Activated T-cell treated with anti-CD3 and anti-CD28 coated beads, Interleukin-2, amount 50 U/mL, for 24 hours (primary cell): Measurements from ENCODE around the gene PHTF1.
A peak's percentile ranks its signal among the peaks of the same experiment; 100 is the strongest.

Source experiments
- DNase-seq: peaks from one replicate; pipeline ENCODE4 v3.0.0-alpha.2; 2020
- H3K27ac Mint-ChIP-seq: 2 replicates; pipeline ENCODE4 v1.8.0; 2020; ENCODE audit warnings: mild to moderate bottlenecking, mixed read lengths
- H3K27me3 Mint-ChIP-seq: 2 replicates; pipeline ENCODE4 v1.8.0; 2020; ENCODE audit warnings: mixed read lengths
- H3K36me3 Mint-ChIP-seq: 2 replicates; pipeline ENCODE4 v1.8.0; 2020; ENCODE audit warnings: low read depth, mixed read lengths
- H3K4me1 Mint-ChIP-seq: 2 replicates; pipeline ENCODE4 v1.8.0; 2020; ENCODE audit warnings: low read depth, mixed read lengths
- H3K4me3 Mint-ChIP-seq: 2 replicates; pipeline ENCODE4 v1.8.0; 2020; ENCODE audit warnings: mild to moderate bottlenecking, moderate library complexity, mixed read lengths
- H3K9me3 Mint-ChIP-seq: 2 replicates; pipeline ENCODE4 v1.8.0; 2020; ENCODE audit warnings: mixed read lengths

PHTF1 gene

DNA sequence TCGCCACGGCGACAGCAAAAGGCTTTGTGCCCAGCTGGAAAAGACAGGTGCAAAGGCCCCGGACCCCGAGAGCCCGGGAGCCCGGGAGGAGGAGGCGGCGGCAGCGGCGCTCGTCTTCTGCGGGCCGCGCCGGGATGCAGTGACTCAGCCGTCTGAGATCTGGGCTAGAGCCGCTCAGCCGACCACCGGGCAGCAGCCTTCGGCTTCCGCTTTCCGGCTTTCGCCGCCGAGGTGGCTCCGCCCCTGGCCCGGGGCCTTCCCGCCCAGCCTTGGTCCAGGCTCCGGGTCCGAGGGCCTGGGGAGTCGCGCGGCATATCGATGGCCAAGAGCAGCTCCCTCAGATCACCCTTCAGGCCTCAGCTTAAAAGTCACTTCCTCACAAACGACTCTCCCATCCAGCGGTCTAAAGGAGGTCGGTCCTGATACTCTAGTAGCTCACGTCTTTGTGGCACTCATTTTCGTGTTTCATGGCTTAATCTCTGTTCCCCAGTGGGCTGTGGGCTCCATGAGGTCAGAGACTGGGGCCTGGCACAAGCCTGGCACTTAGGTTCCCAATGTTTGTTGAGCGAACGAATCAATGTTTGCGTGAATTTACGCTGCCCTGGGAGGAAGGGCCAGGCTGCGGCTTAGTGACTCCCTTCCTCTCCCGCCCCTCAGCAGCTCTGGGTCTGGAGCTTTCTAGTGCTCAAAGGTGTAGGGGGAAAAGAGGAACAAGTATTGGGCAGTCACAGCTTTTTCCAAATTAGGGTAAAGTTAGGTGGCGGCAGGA, at the start of gene PHTF1:
PHTF1 (minus strand) TSS at position 154 of the 769 bp plus-strand sequence. CDS start 783 bp downstream, outside the sequence.
- Mint-ChIP-seq H3K4me1 (peaks cover 33% of the 10 kb centered on the region), H3K4me3 (peak within 1 kb of the TSS; percentile 89), H3K36me3 (peaks cover 48% of the 10 kb centered on the region), H3K27me3 (no peaks in the 10 kb centered on the region), H3K9me3 (no peaks in the 10 kb centered on the region), H3K27ac (peak within 1 kb of the TSS; percentile 98)
- DNase-seq: peak; percentile 77

DNA sequence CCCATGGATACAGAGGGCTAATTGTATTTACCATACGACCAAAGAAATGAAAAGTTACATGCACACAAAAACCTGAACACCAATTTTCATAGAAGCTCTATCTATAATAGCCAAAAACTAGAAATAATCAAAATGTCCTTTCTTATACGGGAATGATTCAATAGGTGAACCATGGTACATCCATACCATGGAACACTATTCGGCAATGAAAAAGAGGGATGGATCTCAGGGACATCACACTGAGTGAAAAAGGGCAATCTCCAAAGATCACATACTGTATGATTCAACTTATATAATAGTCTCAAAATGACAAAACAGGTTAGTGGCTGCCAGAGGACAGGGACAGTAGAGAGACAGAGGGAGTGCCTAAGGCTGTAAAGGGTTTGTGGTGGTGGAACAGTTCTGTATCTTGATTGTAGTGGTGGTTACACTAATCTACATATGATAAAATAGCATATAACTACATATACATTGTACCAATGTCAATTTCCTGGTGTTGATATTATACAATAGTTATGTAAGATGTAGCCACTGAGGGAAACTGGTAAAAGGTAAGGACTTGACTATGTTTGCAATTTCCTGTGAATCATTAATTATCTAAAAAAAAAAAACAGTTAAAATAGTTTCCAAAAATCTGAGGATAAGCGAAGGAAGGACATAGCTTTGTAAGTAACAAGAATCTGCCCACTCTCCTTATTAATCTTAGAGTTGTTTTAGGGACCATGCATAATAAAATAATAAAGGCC, 49.3 kb upstream of the PHTF1 start:
- Mint-ChIP-seq H3K27ac (no peak overlapping the region), H3K4me3 (peak overlapping the region; percentile 32), H3K27me3 (no peaks in the 10 kb centered on the region), H3K36me3 (peaks cover 50% of the 10 kb centered on the region), H3K4me1 (peaks cover 69% of the 10 kb centered on the region), H3K9me3 (no peaks in the 10 kb centered on the region)
- DNase-seq: no peak

DNA sequence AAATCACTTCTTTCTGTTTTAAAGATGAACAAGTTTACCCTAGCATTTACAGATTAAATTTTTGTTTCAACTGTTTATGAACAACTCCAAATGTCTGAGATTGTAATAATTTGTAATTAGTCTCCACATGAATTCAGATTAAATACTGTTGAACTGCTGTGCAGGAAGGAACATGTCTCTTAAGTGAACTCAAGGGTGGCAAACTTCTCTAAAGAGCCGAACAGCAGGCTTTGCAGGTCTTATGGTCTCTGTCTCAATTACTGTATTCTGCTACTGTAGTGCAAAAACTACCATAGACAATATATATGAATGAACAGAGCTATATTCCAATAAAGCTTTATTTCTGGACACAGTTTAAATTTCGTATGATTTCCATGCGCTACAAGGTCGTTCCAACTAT, 46.4 kb upstream of the PHTF1 start:
- Mint-ChIP-seq H3K27ac (peak overlapping the region; percentile 44), H3K4me3 (no peak overlapping the region), H3K9me3 (no peaks in the 10 kb centered on the region), H3K27me3 (no peaks in the 10 kb centered on the region), H3K36me3 (peaks cover 26% of the 10 kb centered on the region), H3K4me1 (peaks cover 84% of the 10 kb centered on the region)
- no peak for DNase-seq

DNA sequence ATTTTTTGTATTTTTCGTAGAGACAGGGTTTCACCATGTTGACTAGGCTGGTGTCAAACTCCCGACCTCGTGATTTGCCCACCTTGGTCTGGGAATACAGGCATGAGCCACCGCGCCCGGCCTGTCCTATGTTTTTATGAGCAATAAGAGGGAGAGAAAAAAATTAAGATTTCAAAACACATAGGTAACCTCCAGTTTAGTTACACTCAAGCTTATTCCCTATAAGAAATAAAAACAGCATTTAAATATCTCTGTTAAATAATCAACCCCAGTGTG, 45.9 kb upstream of the PHTF1 start:
- Mint-ChIP-seq H3K36me3 (peaks cover 26% of the 10 kb centered on the region), H3K9me3 (no peaks in the 10 kb centered on the region), H3K4me3 (no peak overlapping the region)

DNA sequence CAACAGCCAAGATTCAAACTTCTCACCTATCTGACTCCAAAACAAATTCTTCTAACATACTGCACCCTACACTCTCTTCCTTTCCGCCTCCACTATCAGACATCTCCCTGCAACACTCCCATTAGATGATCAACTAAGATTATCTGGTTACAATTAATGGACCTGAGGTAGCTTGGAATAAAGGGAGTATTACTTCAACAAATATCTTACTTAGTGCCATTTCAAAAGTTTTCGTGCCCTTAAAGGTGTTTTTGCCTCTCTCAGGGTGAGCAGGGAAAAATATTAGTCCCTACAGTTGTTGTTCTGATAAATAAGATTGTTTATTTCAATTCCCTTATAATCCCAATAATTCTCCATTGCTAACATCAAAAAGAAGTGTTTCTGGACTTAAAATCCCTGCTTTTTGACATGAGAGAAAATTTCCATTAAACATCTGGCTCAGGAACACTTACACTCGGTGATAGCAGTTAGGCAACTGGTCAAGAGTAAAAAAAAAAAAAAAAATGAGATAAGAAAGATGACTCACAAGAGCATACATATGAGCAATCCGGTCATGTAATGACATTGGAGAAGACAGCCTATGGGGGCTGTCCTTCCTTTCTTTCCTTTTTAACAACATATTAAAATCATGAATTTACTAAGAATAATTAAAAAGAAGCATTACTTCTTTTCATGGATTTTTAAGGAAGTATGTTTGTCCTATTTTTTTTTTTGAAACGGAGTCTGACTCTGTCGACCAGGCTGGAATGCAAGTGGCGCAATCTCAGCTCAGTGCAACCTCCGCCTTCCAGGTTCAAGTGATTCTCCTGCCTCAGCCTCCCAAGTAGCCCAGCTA, 45.4 kb upstream of the PHTF1 start:
- H3K9me3 Mint-ChIP-seq: no peaks in the 10 kb centered on the region
- H3K4me1 Mint-ChIP-seq: peaks cover 83% of the 10 kb centered on the region
- no peak for DNase-seq
- no peaks in the 10 kb centered on the region for H3K27me3 Mint-ChIP-seq
- peak overlapping the region; percentile 61 for H3K27ac Mint-ChIP-seq
- peaks cover 26% of the 10 kb centered on the region for H3K36me3 Mint-ChIP-seq
- H3K4me3 Mint-ChIP-seq: no peak overlapping the region

More for the DNA sequence above, 45.9 kb upstream of the PHTF1 start:
- Mint-ChIP-seq H3K27me3 (no peaks in the 10 kb centered on the region), H3K4me1 (peaks cover 85% of the 10 kb centered on the region), H3K27ac (peak overlapping the region; percentile 61)
- no peak for DNase-seq

DNA sequence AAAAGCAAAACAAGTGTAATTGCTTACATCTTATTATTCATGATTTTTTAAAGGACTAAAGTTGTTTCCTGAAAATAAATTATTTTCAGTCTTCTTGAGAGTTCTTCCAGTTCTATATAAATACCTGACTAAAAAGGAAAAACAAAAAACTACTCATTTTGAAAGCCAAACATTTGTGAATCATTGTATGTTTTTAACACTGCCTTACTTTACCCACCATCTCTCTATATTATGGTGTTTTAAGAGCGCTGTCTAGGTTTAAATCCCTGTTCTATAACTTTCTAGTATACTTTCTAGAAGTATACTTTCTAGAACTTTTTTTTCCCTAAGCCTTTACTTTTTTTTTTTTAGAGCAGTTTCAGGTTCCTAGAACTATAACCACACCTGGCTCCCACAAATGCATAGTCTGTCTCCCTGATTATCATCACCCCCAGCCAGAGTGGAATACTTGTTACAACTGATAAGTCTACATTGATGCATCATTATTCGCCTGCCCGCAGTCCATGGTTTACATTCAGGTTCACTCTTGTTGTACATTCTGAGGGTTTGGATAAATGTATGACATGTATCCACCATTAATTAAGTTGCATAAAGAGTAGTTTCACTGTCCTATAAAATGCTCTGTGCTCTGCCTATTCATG, 43.2 kb upstream of the PHTF1 start:
- no peak for DNase-seq
- Mint-ChIP-seq H3K27me3 (no peaks in the 10 kb centered on the region), H3K4me3 (peak overlapping the region; percentile 29), H3K9me3 (no peaks in the 10 kb centered on the region), H3K27ac (peak overlapping the region; percentile 70), H3K4me1 (peaks cover 83% of the 10 kb centered on the region), H3K36me3 (peaks cover 27% of the 10 kb centered on the region)

DNA sequence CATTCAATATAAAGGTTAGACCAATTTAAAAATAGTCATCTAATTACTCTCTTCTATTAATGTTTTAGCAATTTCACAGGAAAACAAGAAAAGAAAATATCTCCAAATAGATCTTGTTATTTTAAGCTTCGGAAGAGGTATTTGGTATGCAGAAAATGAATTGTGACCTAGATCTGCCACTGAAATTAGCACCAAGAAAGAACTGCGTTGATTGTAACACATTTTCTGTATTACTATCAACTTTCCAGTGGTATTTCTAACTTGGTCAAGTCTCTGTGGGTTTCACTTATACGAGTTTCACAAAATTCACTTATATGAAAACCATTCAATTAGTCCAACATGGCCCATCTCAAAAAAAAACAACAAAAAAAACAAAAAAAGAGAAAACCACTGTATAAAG, 41.2 kb upstream of the PHTF1 start:
- H3K4me1 Mint-ChIP-seq: peaks cover 82% of the 10 kb centered on the region
- H3K36me3 Mint-ChIP-seq: peaks cover 28% of the 10 kb centered on the region
- H3K27ac Mint-ChIP-seq: peak overlapping the region; percentile 57
- no peaks in the 10 kb centered on the region for H3K27me3 Mint-ChIP-seq
- H3K9me3 Mint-ChIP-seq: no peaks in the 10 kb centered on the region
- no peak for DNase-seq
- H3K4me3 Mint-ChIP-seq: no peak overlapping the region

DNA sequence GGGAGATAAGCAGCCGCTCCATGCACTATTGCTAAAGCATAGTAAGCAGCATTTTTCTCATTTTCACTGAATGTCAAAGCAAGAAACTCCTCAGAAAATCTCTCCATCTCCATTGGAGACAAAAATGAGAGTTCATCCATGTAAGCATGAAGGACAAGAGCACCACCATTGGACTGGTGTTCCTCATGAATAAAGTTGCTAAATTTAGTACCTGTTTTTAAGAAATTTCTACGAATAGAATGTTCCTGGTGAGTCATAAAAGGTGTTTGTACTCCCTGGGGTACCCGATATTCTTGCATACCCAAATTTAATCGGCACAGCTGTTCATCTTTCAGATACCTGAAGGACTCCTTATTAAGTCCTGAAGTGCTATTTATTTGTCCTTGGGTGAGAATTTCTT, 38.2 kb upstream of the PHTF1 start:
- DNase-seq: no peak
- H3K27ac Mint-ChIP-seq: no peak overlapping the region
- H3K9me3 Mint-ChIP-seq: no peaks in the 10 kb centered on the region
- no peak overlapping the region for H3K4me3 Mint-ChIP-seq
- peaks cover 78% of the 10 kb centered on the region for H3K4me1 Mint-ChIP-seq
- H3K27me3 Mint-ChIP-seq: no peaks in the 10 kb centered on the region
- peaks cover 45% of the 10 kb centered on the region for H3K36me3 Mint-ChIP-seq

DNA sequence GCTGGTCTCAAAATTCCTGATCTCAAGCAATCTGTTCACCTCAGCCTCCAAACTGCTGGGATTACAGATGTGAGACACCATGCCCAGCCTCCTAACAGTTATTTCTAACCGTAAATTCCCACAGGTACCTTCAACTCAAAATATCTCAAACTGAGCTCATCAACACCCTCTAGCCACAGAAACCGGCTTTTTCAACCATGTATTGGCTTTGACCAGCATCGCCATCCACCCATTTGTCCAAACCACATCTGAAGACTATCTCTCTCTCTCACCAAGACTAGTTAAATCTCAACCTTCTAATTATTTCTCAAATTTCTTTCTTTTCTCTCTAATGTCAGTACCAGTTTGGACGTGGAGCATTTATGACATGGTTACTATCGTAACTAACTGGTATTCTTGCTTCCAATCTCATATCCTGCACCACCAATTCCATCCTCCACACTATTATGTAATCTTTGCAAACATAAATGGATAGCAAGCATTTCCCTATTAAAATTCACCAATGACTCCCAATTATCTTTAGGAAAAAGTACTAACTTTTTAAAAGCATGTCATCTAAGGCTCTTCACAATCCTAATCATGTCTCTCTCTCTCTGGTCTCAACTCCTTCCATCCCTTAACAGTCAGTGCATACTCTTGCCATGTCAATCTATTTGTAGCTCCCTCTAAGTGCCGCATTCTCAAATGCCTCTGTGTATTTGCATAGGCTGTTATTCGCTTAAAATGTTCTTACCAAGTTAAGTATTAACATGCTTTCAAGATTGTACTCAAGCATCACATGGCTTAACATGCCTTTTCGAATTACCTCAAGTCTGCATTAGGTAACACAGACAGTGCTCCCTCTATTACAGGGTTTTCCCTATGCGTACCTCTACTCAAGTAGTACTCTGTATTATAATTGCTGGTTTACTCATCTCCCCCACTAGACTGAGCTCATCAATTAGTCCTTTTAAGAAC, 34.9 kb upstream of the PHTF1 start:
- H3K27ac Mint-ChIP-seq: peak overlapping the region; percentile 26
- no peaks in the 10 kb centered on the region for H3K27me3 Mint-ChIP-seq
- H3K9me3 Mint-ChIP-seq: no peaks in the 10 kb centered on the region
- H3K4me3 Mint-ChIP-seq: no peak overlapping the region
- no peak for DNase-seq
- H3K36me3 Mint-ChIP-seq: peaks cover 64% of the 10 kb centered on the region
- H3K4me1 Mint-ChIP-seq: peaks cover 78% of the 10 kb centered on the region

DNA sequence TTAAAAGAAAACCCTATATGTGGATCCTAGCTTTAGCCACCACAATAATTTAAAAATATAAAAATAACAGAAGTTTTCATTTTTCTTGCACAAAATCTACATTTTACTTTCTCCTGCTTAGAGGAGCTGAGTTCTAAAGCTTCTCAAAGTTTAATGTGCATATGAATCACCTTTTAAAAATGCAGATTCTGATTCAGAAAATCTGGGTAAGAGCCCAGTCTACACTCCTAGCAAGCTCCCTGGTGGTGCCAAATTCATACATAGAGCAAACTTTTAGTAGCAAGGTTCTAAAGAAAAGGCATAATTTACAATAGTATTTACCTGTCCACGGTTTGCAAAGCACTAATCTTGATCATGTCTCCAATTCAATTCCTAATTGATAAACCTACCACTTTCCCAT, 33.7 kb upstream of the PHTF1 start:
- Mint-ChIP-seq H3K36me3 (peaks cover 73% of the 10 kb centered on the region), H3K9me3 (no peaks in the 10 kb centered on the region), H3K27me3 (no peaks in the 10 kb centered on the region), H3K4me3 (no peak overlapping the region), H3K27ac (peak overlapping the region; percentile 4), H3K4me1 (peaks cover 81% of the 10 kb centered on the region)
- no peak for DNase-seq

DNA sequence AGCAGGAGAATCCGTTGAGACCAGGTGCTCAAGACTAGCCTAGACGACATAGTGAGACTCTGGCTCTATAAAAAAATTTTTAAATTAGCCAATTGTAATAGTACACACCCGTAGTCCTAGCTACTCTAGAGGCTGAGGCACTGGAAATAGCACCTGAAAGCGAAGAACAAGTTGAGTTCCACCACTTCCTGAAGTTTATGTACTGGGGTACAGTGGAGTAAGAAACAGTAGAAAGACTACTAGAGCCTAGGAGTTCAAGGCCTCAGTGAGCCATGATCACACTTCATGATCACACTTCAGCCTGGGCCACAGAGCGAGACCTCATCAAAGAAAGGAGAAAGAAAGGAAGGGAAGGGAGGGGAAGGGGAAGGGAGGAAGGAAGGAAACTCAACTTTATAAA, 33.2 kb upstream of the PHTF1 start:
- Mint-ChIP-seq H3K36me3 (peaks cover 71% of the 10 kb centered on the region), H3K9me3 (no peaks in the 10 kb centered on the region), H3K27me3 (no peaks in the 10 kb centered on the region), H3K27ac (peak overlapping the region; percentile 82), H3K4me3 (no peak overlapping the region), H3K4me1 (peaks cover 81% of the 10 kb centered on the region)
- DNase-seq: no peak

DNA sequence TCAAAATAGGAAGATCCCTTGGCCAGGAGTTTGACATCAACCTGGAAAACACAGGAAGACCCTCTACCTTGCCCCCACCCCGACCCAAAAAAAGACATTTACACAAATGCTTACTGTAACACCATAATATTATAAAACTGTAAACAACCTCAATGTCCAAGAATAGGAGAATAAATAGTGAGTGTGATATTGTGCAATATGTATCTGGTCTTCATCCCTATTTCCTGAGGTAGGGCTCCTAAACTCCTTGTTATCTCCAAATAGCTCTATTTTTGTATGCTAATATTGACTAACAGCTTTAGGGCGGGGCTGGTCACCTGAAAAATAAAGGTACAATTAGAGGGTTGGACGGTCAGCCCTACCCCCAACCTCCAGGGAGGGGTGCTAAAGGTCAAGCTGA, 29.5 kb upstream of the PHTF1 start:
- Mint-ChIP-seq H3K36me3 (peaks cover 51% of the 10 kb centered on the region), H3K27me3 (no peaks in the 10 kb centered on the region), H3K4me3 (no peak overlapping the region), H3K9me3 (no peaks in the 10 kb centered on the region), H3K4me1 (peaks cover 78% of the 10 kb centered on the region), H3K27ac (peak overlapping the region; percentile 10)
- DNase-seq: no peak

DNA sequence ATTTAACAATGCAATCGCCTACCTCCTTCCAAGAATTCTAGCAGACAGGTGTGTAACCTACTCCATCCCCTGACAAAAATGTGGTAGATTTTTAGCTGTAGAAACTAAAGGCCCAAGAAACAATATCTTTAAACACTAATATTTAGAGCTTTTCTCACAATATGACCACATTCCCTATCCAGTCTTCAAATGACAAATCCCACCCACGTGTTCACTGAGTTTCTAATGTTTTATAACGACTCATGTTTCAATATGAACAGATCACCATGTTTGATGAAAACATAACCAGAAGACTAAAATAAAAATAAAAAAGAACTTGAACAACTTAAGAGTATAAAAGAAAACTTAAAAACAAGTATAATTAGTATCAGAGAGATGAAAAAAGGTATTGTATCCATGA, 28.4 kb upstream of the PHTF1 start:
- Mint-ChIP-seq H3K27ac (peak overlapping the region; percentile 34), H3K27me3 (no peaks in the 10 kb centered on the region), H3K4me1 (peaks cover 70% of the 10 kb centered on the region), H3K4me3 (peak overlapping the region; percentile 49), H3K9me3 (no peaks in the 10 kb centered on the region), H3K36me3 (peaks cover 44% of the 10 kb centered on the region)
- DNase-seq: no peak
